ENCODE results near the gene LRRC4.

Gene LRRC4

GRCh38 chr7:128052404-128052803, 21.2 kb upstream of the LRRC4 start:
- no peak for TF ChIP-seq CTCF (IDR thresholded peaks at IDR 0.05; ENCODE audit: low read depth, low read length)
- DNase-seq, result no peak
- no peaks in the 10 kb centered on the region for H3K9me3 ChIP-seq (ENCODE audit: severe bottlenecking)
- no peak overlapping the region for H3K4me3 ChIP-seq (ENCODE audit: low read depth, low read length)
- H3K36me3 ChIP-seq, result peaks cover 3% of the 10 kb centered on the region; the same call in 1 of the 2 replicates
- H3K27ac ChIP-seq, result no peak overlapping the region
- H3K27me3 ChIP-seq (ENCODE audit: insufficient read depth, low read depth, severe bottlenecking), result no peaks in the 10 kb centered on the region

DNA sequence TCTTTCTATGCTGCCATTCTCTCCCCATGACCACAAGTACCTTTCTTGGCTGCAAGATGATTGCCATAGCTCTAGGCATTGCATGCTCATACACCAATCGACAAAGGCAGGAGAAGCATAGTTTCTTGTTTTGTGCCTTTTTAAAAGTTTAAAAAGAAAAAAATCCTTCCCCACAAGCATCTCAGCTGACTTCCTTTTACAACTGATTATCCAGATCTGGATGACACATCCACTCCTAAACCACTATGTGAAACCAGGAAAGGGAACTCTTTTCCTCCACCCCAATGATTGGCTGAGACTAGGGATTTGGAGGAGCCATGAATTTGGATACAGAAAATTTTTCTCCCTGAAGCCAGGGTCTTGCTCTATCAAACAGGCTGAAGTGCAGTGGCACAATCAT, 14.5 kb upstream of the LRRC4 start:
- DNase-seq, result no peak
- Histone ChIP-seq H3K9me3 (ENCODE audit: severe bottlenecking) (no peaks in the 10 kb centered on the region), H3K36me3 (no peaks in the 10 kb centered on the region), H3K27ac (no peak overlapping the region), H3K4me3 (ENCODE audit: low read depth, low read length) (no peak overlapping the region), H3K27me3 (ENCODE audit: insufficient read depth, low read depth, severe bottlenecking) (no peaks in the 10 kb centered on the region)
- TF ChIP-seq CTCF (IDR thresholded peaks at IDR 0.05; ENCODE audit: low read depth, low read length), result no peak

DNA sequence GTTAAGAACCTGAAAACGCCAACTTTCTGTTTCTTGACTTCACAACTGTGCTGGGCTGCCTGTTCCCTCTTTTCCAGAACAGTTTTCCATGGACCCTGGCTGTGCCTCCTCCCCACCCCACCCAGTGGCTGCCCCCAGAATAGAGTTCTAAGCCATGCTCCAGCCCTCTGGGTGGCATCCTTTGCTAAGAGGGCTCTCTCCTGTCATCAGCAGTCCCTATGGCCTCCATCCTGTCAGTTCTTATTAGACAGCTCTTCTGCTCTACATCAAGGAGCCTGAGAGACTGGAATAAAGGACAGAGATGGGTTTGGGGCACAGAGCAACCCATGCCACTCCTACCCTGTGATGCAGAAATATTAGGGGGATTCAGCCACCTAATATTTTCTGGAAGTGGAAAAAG, 13.9 kb upstream of the LRRC4 start:
- peak; percentile 32; the same call in 1 of the 2 replicates for TF ChIP-seq CTCF (IDR thresholded peaks at IDR 0.05; ENCODE audit: low read depth, low read length)
- Histone ChIP-seq H3K27me3 (ENCODE audit: insufficient read depth, low read depth, severe bottlenecking) (no peaks in the 10 kb centered on the region), H3K9me3 (ENCODE audit: severe bottlenecking) (no peaks in the 10 kb centered on the region), H3K36me3 (no peaks in the 10 kb centered on the region), H3K27ac (no peak overlapping the region), H3K4me3 (ENCODE audit: low read depth, low read length) (no peak overlapping the region)
- DNase-seq, result no peak

DNA sequence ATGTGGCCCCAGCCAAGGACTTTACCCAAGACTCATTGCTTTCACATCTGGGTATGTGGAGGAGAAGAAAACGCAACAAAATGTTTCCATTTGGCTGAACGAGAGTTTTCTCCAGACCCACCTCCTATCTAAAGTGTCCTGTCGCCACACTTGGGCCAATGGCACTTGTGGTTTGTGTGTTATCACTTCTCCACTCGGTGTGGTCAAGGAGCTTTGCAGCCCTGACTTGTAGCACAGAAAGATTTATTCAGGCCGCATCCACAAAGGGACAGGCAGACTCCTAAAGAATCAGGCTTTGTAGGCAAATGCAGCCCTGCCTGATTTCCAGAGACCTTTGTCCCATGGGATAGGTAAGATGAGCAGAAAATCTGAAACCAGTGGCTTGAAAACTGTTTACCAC, 12.8 kb upstream of the LRRC4 start:
- H3K9me3 ChIP-seq (ENCODE audit: severe bottlenecking), result no peaks in the 10 kb centered on the region
- no peak overlapping the region for H3K27ac ChIP-seq
- H3K36me3 ChIP-seq, result no peaks in the 10 kb centered on the region
- no peak for DNase-seq
- no peaks in the 10 kb centered on the region for H3K27me3 ChIP-seq (ENCODE audit: insufficient read depth, low read depth, severe bottlenecking)
- TF ChIP-seq CTCF (IDR thresholded peaks at IDR 0.05; ENCODE audit: low read depth, low read length), result no peak
- H3K4me3 ChIP-seq (ENCODE audit: low read depth, low read length), result no peak overlapping the region

DNA sequence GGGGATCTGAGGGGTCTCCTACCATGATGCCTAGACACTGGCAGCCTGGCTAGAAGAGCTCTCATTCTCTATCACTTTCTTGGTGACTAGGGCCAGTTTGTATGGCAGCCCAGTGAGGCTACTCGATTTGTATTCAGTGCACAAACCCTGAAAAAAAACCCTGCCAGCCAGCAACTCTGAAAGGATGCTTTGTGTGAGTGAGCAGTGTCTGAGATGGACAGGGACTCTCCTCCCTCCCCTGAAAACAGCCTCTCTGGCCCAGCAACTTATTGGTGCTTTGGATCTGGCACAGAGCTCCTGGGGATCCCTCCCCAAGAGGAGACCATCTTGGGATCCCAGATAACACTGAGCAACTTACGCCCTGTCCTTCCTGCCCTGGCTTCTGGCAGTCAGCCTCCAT, 10.8 kb upstream of the LRRC4 start:
- H3K27ac ChIP-seq, result no peak overlapping the region
- H3K9me3 ChIP-seq (ENCODE audit: severe bottlenecking), result no peaks in the 10 kb centered on the region
- DNase-seq, result no peak
- no peak overlapping the region for H3K4me3 ChIP-seq (ENCODE audit: low read depth, low read length)
- no peaks in the 10 kb centered on the region for H3K36me3 ChIP-seq
- no peak for TF ChIP-seq CTCF (IDR thresholded peaks at IDR 0.05; ENCODE audit: low read depth, low read length)
- no peaks in the 10 kb centered on the region for H3K27me3 ChIP-seq (ENCODE audit: insufficient read depth, low read depth, severe bottlenecking)

DNA sequence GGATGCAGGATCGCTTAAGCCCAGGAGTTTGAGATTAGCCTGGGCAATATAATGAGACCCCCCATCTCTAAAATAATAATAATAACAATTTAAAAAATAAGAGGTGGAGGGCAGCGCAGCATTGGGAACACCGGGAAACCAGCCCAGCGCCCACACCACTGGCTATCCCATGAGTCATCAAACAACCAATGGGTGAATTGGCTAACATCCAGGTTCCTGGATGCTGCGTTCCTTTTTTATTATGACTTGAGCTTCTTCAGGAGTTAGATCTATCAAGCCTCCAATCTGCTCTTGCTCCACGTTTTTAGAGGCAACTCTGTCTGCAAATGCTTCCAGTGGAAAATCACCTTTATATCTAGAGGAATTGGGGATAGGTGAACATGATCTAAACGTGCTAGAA, 10.0 kb upstream of the LRRC4 start:
- Histone ChIP-seq H3K27me3 (ENCODE audit: insufficient read depth, low read depth, severe bottlenecking) (no peaks in the 10 kb centered on the region), H3K9me3 (ENCODE audit: severe bottlenecking) (no peaks in the 10 kb centered on the region), H3K36me3 (no peaks in the 10 kb centered on the region), H3K4me3 (ENCODE audit: low read depth, low read length) (no peak overlapping the region), H3K27ac (no peak overlapping the region)
- TF ChIP-seq CTCF (IDR thresholded peaks at IDR 0.05; ENCODE audit: low read depth, low read length), result no peak
- DNase-seq, result no peak
